Thoracic aorta (tissue), 2 donors: ENCODE measurements around the gene PCDH12. TPM values are rescaled to one million over a fixed set of nuclear protein-coding genes. Genes with fewer than 3 reads are reported as not detected.

Experiments used
- ATAC-seq: fragments of 150-250 bp; one replicate; pipeline ENCODE4 v1.8.0; 2017; ENCODE audit warnings: low read depth; ENCODE audit not compliant: insufficient number of reproducible peaks, low FRiP score
- DNase-seq: peaks from one replicate; pipeline ENCODE4 v3.0.0-alpha.2; 2020; ENCODE audit warnings: low spot score
- H3K27ac ChIP-seq, 2 donors: fragments of 200-600 bp; sonication (generic); 1 replicate in 1 of 2; 2 replicates in 1 of 2; pipeline ENCODE4 v1.5.1; 2016; ENCODE audit warnings: mild to moderate bottlenecking in 2 of 2, moderate library complexity in 2 of 2
- H3K27me3 ChIP-seq: fragments of 200-600 bp; sonication (generic); replicated peaks from 2 replicates; pipeline ENCODE4 v1.6.0; 2016; ENCODE audit warnings: mild to moderate bottlenecking; ENCODE audit not compliant: insufficient read depth
- H3K36me3 ChIP-seq: fragments of 200-600 bp; sonication (generic); one replicate; pipeline ENCODE4 v1.5.1; 2016
- H3K4me1 ChIP-seq, 2 donors: fragments of 200-600 bp; sonication (generic); 1 replicate in 1 of 2; 2 replicates in 1 of 2; pipeline versions ENCODE4 v1.5.1 to v1.6.0; 2016; ENCODE audit warnings: low read depth in 2 of 2, mild to moderate bottlenecking in 1 of 2; ENCODE audit not compliant: control insufficient read depth in 1 of 2
- H3K4me3 ChIP-seq: fragments of 200-600 bp; sonication (generic); 2 replicates; pipeline ENCODE4 v1.5.1; 2016; ENCODE audit warnings: mild to moderate bottlenecking
- H3K9me3 ChIP-seq: fragments of 200-600 bp; sonication (generic); 2 replicates; pipeline ENCODE4 v1.5.1; 2016
- CTCF ChIP-seq: fragments of 200-600 bp; sonication (generic); IDR thresholded peaks from one replicate; pipeline ENCODE4 v1.5.1; 2019; ENCODE audit warnings: antibody characterized with exemption
- total RNA-seq, 2 donors: library from RNA; depleted of rRNA; stranded (reverse); fragments of >200 nt; gene quantifications; one replicate each; pipeline versions ENCODE4 v1.1.0 to v1.2.3, GENCODE V29; 2016

PCDH12 gene
- total RNA-seq, 2 donors from 2014 or later, result 5.1 to 5.2 TPM

DNA sequence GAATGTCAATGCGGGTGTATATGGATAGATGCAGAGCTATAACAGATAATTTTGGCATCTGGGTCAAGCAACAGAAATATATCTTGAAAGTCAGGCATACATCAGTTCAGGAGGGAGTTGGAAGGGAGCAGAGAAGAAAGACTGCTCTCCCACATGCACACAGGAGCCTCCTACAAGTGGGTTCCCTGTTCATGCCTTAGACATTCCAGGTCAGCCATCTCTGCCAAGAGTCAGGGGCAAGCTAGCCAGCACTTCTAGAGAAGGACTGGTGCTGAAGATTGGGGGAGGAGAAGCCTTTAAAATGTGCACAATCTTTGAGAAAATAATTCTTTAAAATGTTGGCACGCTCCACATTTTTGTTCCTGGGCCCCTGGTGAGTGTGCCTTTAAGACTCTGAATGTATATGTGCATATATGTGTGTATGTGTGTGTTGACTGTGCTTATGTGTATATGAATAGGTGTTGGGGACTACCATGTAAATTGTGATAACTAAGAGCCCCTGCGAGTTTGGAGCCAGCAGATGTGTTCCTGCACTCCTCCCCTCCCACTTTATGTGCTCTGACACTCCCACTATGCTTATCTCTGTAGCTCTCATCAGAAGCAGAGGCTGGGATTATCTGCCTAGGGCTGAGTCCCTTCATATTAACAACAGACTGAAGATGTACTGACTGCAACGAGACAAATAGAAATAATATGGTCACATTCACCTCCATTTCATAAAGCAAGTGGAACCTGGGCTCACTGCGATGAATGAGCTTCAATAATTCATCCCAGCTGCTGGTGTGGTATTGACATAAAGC, 55.8 kb downstream of the PCDH12 start:
- no peak overlapping the region for H3K27ac ChIP-seq
- DNase-seq (no peak), ATAC-seq (no peak)
- H3K27me3 ChIP-seq, result no peaks in the 10 kb centered on the region
- no peak for TF ChIP-seq CTCF
- H3K9me3 ChIP-seq, result no peaks in the 10 kb centered on the region
- no peaks in the 10 kb centered on the region for H3K36me3 ChIP-seq
- H3K4me3 ChIP-seq, result no peak overlapping the region
- H3K4me1 ChIP-seq, result no peaks in the 10 kb centered on the region

GRCh38 chr5:141898448-141899049, 59.5 kb downstream of the PCDH12 start:
- Histone ChIP-seq H3K27me3 (no peaks in the 10 kb centered on the region), H3K4me1 (no peaks in the 10 kb centered on the region), H3K27ac (no peak overlapping the region), H3K36me3 (no peaks in the 10 kb centered on the region), H3K9me3 (no peaks in the 10 kb centered on the region), H3K4me3 (no peak overlapping the region)
- no peak for TF ChIP-seq CTCF
- no peak for ATAC-seq
- no peak for DNase-seq

DNA sequence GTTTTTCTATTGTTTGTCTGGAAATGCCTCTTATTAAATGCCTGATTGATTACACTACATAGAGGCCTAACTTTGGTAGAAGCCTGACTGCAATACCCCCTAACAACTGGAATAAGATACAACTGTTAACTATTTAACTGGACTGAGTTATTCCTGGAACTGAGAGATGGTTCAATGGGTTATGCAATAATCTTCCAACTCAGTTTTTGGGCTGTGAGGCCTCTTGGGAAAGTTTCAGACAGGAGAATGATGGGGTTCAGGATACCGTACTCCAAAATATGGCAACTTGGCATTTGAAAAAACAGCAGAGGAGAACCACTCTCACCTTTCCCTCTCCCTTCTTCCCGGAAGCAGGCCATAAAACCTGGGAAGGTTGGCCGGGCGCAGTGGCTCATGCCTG, 60.6 kb downstream of the PCDH12 start:
- Histone ChIP-seq H3K9me3 (no peaks in the 10 kb centered on the region), H3K27ac (no peak overlapping the region), H3K36me3 (no peaks in the 10 kb centered on the region), H3K4me3 (no peak overlapping the region), H3K4me1 (no peaks in the 10 kb centered on the region), H3K27me3 (no peaks in the 10 kb centered on the region)
- DNase-seq (no peak), ATAC-seq (no peak)
- TF ChIP-seq CTCF, result no peak

Other genes with a start within 250 kb of the PCDH12 start
- 10 to 100 TPM; 24.6 to 43.4 TPM for gene PCDH1, start 79.8 kb downstream of the PCDH12 start, total RNA-seq
- 100 to 1,000 TPM in 1 of 2 donors, 10 to 100 TPM in 1; 82.5 to 108 TPM for gene DELE1, start 34.3 kb downstream of the PCDH12 start, total RNA-seq
- 10 to 100 TPM; 63.4 to 93.3 TPM for gene RNF14, start 10.9 kb upstream of the PCDH12 start, total RNA-seq
- gene GNPDA1, start 54.8 kb upstream of the PCDH12 start, total RNA-seq, result 10 to 100 TPM; 15.8 to 26.5 TPM
- 100 to 1,000 TPM; 102 to 134 TPM for gene NDFIP1, start 150.6 kb upstream of the PCDH12 start, total RNA-seq